ENCODE measurements around the gene MRPL52. TPM values are rescaled to one million over a fixed set of nuclear protein-coding genes. Genes with fewer than 3 reads are reported as not detected.
A peak's percentile ranks its signal among the peaks of the same experiment; 100 is the strongest.
"Not testable (repeated sequence)": the region's sequence is repeated elsewhere in the genome, so short reads cannot be mapped to it uniquely, and the experiment has no call there.

Gene MRPL52
- total RNA-seq, 1 donor from 2014 or later, result 74.4 TPM

DNA sequence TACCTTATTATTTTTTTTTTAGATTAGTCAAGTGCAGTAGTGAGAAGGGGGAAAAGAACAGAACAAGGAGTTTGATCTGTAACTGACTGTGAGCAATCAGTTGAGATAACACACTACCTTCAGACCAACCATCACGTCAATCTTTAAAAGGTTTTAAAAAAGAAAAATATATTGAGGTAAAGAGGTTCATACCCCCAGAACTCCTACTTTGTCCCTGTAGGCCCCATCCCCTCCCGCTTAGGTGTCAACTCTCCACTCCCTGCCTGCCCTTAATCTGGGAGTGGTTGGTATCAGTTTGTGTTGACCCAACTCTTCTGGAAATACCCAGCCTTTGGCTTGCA is 22.9 kb downstream of the MRPL52 start:
- peak overlapping the region; percentile 80 for H3K27ac Mint-ChIP-seq
- no peaks in the 10 kb centered on the region for H3K36me3 Mint-ChIP-seq
- no peak overlapping the region for H3K4me3 Mint-ChIP-seq
- DNase-seq (ENCODE audit: low spot score in 2 of 2, unreplicated experiment in 2 of 2), result no peak
- no peaks in the 10 kb centered on the region for H3K27me3 Mint-ChIP-seq (ENCODE audit: low read depth)
- TF ChIP-seq, protein P1, sequence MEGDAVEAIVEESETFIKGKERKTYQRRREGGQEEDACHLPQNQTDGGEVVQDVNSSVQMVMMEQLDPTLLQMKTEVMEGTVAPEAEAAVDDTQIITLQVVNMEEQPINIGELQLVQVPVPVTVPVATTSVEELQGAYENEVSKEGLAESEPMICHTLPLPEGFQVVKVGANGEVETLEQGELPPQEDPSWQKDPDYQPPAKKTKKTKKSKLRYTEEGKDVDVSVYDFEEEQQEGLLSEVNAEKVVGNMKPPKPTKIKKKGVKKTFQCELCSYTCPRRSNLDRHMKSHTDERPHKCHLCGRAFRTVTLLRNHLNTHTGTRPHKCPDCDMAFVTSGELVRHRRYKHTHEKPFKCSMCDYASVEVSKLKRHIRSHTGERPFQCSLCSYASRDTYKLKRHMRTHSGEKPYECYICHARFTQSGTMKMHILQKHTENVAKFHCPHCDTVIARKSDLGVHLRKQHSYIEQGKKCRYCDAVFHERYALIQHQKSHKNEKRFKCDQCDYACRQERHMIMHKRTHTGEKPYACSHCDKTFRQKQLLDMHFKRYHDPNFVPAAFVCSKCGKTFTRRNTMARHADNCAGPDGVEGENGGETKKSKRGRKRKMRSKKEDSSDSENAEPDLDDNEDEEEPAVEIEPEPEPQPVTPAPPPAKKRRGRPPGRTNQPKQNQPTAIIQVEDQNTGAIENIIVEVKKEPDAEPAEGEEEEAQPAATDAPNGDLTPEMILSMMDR (IDR thresholded peaks at IDR 0.05; ENCODE audit: unreplicated experiment), result no peak
- no peaks in the 10 kb centered on the region for H3K9me3 Mint-ChIP-seq
- H3K4me1 Mint-ChIP-seq, result peaks cover 33% of the 10 kb centered on the region

DNA sequence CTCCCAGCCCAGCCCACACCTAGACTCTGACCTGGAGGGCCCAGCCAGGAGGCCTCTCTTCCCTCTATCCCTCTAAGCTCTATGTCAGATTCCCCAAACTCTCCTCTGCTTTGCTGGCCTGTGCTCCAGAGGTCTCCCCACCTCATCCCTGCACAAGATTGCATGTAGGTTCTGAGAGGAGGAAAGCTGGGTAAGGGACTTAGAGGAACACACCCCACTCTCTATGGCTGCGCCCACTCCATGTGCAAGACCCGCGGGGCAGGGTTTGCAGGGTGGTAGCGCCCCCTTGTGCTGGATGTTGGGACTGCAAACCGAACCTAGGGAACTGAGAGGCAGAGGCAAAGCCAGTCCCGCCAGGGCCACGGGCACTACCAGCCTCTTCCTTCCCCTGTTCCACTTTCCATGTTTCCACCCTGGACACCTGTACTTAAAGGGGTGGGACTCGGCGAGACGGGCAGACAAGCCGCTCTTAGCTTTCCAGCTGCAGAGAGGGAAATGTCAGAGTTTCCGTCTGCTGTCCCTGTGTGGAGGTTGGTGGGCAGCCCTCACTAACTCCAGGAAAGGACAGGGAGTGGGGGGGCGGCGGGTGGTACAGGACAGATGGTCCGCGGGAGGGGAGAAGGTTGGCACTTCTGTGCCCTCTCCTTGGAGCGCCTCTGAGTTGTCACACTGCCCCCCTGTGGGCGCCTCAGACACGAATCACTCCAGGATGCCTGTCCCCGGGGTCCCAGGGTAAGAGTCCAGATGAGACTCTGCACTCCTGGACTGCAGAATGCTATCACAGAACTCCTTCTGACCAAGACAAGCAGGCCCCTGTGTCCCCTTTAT is 23.5 kb downstream of the MRPL52 start:
- peak overlapping the region; percentile 80 for H3K27ac Mint-ChIP-seq
- no peaks in the 10 kb centered on the region for H3K27me3 Mint-ChIP-seq (ENCODE audit: low read depth)
- TF ChIP-seq, protein P1 (IDR thresholded peaks at IDR 0.05; ENCODE audit: unreplicated experiment), result peak; percentile 98
- no peaks in the 10 kb centered on the region for H3K9me3 Mint-ChIP-seq
- peak overlapping the region; percentile 73 for H3K4me3 Mint-ChIP-seq
- no peaks in the 10 kb centered on the region for H3K36me3 Mint-ChIP-seq
- H3K4me1 Mint-ChIP-seq, result peaks cover 28% of the 10 kb centered on the region
- DNase-seq (ENCODE audit: low spot score in 2 of 2, unreplicated experiment in 2 of 2), result peak; percentile 82 to 99

DNA sequence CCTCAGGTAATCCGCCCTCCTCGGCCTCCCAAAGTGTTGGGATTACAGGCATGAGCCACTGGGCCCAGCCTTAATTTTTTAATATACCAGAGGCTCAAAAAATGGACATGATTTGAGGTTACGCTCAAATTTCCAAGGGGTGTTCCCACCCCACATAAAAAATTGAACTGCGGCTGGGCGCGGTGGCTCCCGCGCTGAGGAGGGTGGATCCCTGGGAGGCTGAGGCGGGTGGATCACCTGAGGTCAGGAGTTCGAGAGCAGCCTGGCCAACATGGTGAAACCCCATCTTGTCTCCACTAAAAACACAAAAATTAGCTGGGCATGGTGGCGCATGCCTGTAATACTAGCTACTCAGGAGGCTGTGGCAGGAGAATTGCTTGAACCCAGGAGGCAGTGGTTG is 24.6 kb downstream of the MRPL52 start:
- peaks cover 17% of the 10 kb centered on the region for H3K4me1 Mint-ChIP-seq
- not testable (repeated sequence) for H3K4me3 Mint-ChIP-seq; H3K9me3 Mint-ChIP-seq; H3K27me3 Mint-ChIP-seq (ENCODE audit: low read depth); H3K36me3 Mint-ChIP-seq; DNase-seq (ENCODE audit: low spot score in 2 of 2, unreplicated experiment in 2 of 2); H3K27ac Mint-ChIP-seq

DNA sequence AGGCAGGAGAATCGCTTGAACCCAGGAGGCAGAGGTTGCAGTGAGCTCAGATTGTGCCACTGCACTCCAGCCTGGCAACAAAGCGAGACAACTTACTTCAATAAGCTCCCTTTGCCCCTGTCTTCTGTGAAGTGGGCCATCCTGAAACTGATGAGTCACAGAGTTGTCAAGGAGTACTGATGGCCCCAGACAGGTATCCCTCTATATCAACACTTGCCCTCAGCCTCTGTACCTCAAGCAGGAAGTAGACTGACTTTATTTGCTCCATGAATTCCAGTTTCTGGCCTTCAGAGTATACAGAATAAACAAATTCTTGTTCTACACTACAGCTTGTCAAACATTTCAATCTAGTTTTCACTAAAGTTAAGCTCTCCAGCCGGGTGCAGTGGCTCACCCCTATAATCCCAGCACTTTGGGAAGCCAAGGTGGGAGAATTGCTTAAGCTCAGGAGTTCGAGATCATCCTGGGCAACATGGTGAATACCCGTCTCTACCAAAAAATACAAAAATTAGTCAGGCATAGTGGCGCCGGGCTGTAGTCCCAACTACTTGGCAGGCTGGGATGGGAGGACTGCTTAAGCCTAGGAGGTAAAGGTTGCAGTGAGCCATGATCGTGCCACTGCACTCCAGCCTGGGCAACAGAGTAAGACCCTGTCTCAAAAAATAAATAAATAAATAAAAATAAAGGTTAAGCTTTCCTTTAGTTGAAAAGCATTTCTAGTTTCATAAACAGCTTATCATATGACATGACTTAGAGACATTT is 25.5 kb downstream of the MRPL52 start:
- Mint-ChIP-seq H3K36me3 (no peaks in the 10 kb centered on the region), H3K4me3 (no peak overlapping the region), H3K9me3 (no peaks in the 10 kb centered on the region), H3K27ac (no peak overlapping the region), H3K27me3 (ENCODE audit: low read depth) (no peaks in the 10 kb centered on the region), H3K4me1 (peaks cover 11% of the 10 kb centered on the region)
- TF ChIP-seq, protein P1 (IDR thresholded peaks at IDR 0.05; ENCODE audit: unreplicated experiment), result no peak
- no peak for DNase-seq (ENCODE audit: low spot score in 2 of 2, unreplicated experiment in 2 of 2)

DNA sequence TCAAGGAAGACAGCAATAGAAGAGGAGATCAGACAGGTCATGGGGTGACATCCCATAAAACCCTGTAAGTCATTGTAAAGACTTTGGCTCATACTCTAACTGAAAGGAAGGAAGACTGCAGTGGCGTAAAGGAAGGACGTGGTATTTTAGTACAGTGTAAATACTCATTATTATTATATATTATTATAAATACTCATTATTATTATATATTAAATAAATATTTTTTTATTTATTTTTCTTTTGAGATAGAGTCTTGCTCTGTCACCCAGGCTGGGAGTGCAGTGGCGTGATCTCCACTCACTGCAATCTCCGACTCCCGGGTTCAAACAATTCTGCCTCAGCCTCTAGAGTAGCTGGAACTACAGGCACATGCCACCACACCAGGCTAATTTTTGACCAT is 26.7 kb downstream of the MRPL52 start:
- no peaks in the 10 kb centered on the region for H3K36me3 Mint-ChIP-seq
- TF ChIP-seq, protein P1 (IDR thresholded peaks at IDR 0.05; ENCODE audit: unreplicated experiment), result no peak
- H3K27ac Mint-ChIP-seq, result no peak overlapping the region
- H3K4me3 Mint-ChIP-seq, result no peak overlapping the region
- H3K9me3 Mint-ChIP-seq, result no peaks in the 10 kb centered on the region
- no peak for DNase-seq (ENCODE audit: low spot score in 2 of 2, unreplicated experiment in 2 of 2)
- H3K27me3 Mint-ChIP-seq (ENCODE audit: low read depth), result no peaks in the 10 kb centered on the region
- H3K4me1 Mint-ChIP-seq, result peaks cover 6% of the 10 kb centered on the region

DNA sequence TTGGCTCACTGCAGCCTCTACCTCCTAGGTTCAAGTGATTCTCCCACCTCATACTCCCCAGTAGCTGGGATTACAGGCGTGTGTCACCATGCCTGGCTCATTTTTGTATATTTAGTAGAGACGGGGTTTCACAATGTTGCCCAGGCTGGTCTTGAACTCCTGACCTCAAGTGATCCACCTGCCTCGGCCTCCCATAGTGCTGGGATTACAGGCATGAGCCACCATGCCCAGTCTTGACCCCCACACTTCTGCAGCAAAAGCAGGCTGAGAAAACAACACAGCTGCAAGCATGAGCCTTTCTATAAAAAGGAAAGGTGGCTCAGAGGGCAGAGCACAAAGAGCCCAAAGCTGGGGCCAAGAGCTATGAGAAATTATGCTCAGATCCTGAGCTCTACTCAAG is 30.7 kb downstream of the MRPL52 start:
- not testable (repeated sequence) for H3K36me3 Mint-ChIP-seq

More for the DNA sequence above, 30.7 kb downstream of the MRPL52 start:
- not testable (repeated sequence) for H3K27me3 Mint-ChIP-seq (ENCODE audit: low read depth); H3K4me1 Mint-ChIP-seq; DNase-seq (ENCODE audit: low spot score in 2 of 2, unreplicated experiment in 2 of 2); H3K27ac Mint-ChIP-seq; H3K9me3 Mint-ChIP-seq; H3K4me3 Mint-ChIP-seq

Data from mesothelial cell of epicardium (in vitro differentiated cells).